GM23338 (cell line): ENCODE measurements around the gene ONECUT3. TPM values are rescaled to one million over a fixed set of nuclear protein-coding genes. Genes with fewer than 3 reads are reported as not detected.

Experiments used
- ATAC-seq: fragments of 200-7000 bp; cut with Tn5 transposase; 3 replicates; pipeline ENCODE4 v1.9.1; 2020
- DNase-seq: peaks from one replicate; pipeline ENCODE4 v3.0.0-alpha.2; 2015; ENCODE audit warnings: low spot score
- H2AFZ ChIP-seq: fragments of 200-600 bp; sonication (generic); 2 replicates; pipeline ENCODE4 v1.8.0; 2016; ENCODE audit warnings: antibody characterized with exemption, mild to moderate bottlenecking, moderate library complexity
- H3F3A ChIP-seq: fragments of 200-600 bp; sonication (generic); replicated peaks from 2 replicates; pipeline ENCODE4 v1.8.0; 2017; ENCODE audit warnings: antibody characterized with exemption, mixed run types, low read depth
- H3K27ac ChIP-seq: fragments of 200-600 bp; sonication (generic); 2 replicates; pipeline ENCODE4 v1.6.1; 2016; ENCODE audit warnings: low read depth
- H3K27me3 ChIP-seq: fragments of 200-600 bp; sonication (generic); 2 replicates; pipeline ENCODE4 v1.8.0; 2016; ENCODE audit warnings: mild to moderate bottlenecking, mixed run types, moderate library complexity; ENCODE audit not compliant: insufficient read depth
- H3K36me3 ChIP-seq: fragments of 200-600 bp; sonication (generic); 2 replicates; pipeline ENCODE4 v1.8.0; 2016; ENCODE audit warnings: mild to moderate bottlenecking; ENCODE audit not compliant: insufficient read depth
- H3K4me1 ChIP-seq: fragments of 200-600 bp; sonication (generic); 2 replicates; pipeline ENCODE4 v1.8.0; 2016; ENCODE audit warnings: mild to moderate bottlenecking, moderate library complexity; ENCODE audit not compliant: insufficient read depth
- H3K4me2 ChIP-seq: fragments of 200-600 bp; sonication (generic); 2 replicates; pipeline ENCODE4 v1.7.1; 2017; ENCODE audit warnings: mixed run types
- H3K4me3 ChIP-seq: fragments of 200-600 bp; sonication (generic); 2 replicates; pipeline ENCODE4 v1.6.1; 2016; ENCODE audit warnings: mixed run types
- H3K79me2 ChIP-seq: fragments of 200-600 bp; sonication (generic); replicated peaks from 2 replicates; pipeline ENCODE4 v1.8.0; 2017; ENCODE audit warnings: mild to moderate bottlenecking; ENCODE audit not compliant: insufficient read depth
- H3K9me2 ChIP-seq: fragments of 200-600 bp; sonication (generic); 2 replicates; pipeline ENCODE4 v1.8.0; 2017; ENCODE audit not compliant: insufficient read depth
- H4K20me1 ChIP-seq: fragments of 200-600 bp; sonication (generic); replicated peaks from 2 replicates; pipeline ENCODE4 v1.8.0; 2017; ENCODE audit warnings: mild to moderate bottlenecking; ENCODE audit not compliant: insufficient read depth
- H3K27ac Mint-ChIP-seq: 2 replicates; pipeline ENCODE4 v1.8.0; 2020; ENCODE audit warnings: inconsistent platforms, mild to moderate bottlenecking, moderate library complexity, mixed read lengths
- H3K27me3 Mint-ChIP-seq: 3 replicates; pipeline ENCODE4 v1.8.0; 2022; ENCODE audit warnings: low read depth, mild to moderate bottlenecking, moderate library complexity, mixed read lengths, inconsistent platforms; ENCODE audit not compliant: insufficient read depth, poor library complexity
- H3K36me3 Mint-ChIP-seq: 3 replicates; pipeline ENCODE4 v1.8.0; 2021; ENCODE audit warnings: low read depth, mild to moderate bottlenecking, inconsistent platforms, moderate library complexity, mixed read lengths
- H3K4me1 Mint-ChIP-seq: 3 replicates; pipeline ENCODE4 v1.8.0; 2020; ENCODE audit warnings: mild to moderate bottlenecking, inconsistent platforms, mixed read lengths
- H3K4me3 Mint-ChIP-seq: 3 replicates; pipeline ENCODE4 v1.8.0; 2021; ENCODE audit warnings: moderate library complexity, mild to moderate bottlenecking, inconsistent platforms, mixed read lengths
- H3K9me3 Mint-ChIP-seq: 3 replicates; pipeline ENCODE4 v1.8.0; 2020; ENCODE audit warnings: moderate library complexity, mild to moderate bottlenecking, inconsistent platforms, mixed read lengths
- EZH2 ChIP-seq: fragments of 200-600 bp; sonication (generic); IDR thresholded peaks from one replicate; pipeline ENCODE4 v1.8.0; 2017; ENCODE audit warnings: antibody characterized with exemption, mild to moderate bottlenecking, low read depth; ENCODE audit not compliant: unreplicated experiment
- polyA plus RNA-seq: library from polyadenylated mRNA; unstranded; fragments of >200 nt; fragmentation: Nextera tagmentation; extraction: Ambion mirVana; gene quantifications from 2 replicates; pipeline ENCODE4 v1.2.1, GENCODE V29; 2016
- total RNA-seq: library from RNA; depleted of rRNA; stranded (reverse); fragments of >200 nt; shearing (Covaris generic); gene quantifications from 2 replicates; pipeline ENCODE4 v1.2.3, GENCODE V29; 2014
- TF ChIP-seq, protein P1 (sequence below): IDR thresholded peaks from 2 replicates; pipeline ENCODE4 v1.6.1; 2016; ENCODE audit warnings: antibody characterized with exemption
- TF ChIP-seq, protein P2 (sequence below): fragments of 250-450 bp; sonication (Bioruptor Pico); IDR thresholded peaks from 2 replicates; pipeline ENCODE4 v1.5.0; 2020; ENCODE audit warnings: mild to moderate bottlenecking, moderate library complexity
- TF ChIP-seq, protein P3 (sequence below), 2 experiments: fragments of 200-600 bp in 1 of 2; sonication (generic) in 1 of 2; conservative IDR thresholded peaks; 2 replicates each; pipeline versions ENCODE4 v1.5.1 to v1.6.1; 2016 to 2017; ENCODE audit warnings: antibody characterized with exemption in 2 of 2, low read depth in 2 of 2, mild to moderate bottlenecking in 2 of 2, moderate library complexity in 1 of 2

Gene ONECUT3
- total and polyA plus RNA-seq, 2 experiments from 2014 or later: not detected

DNA sequence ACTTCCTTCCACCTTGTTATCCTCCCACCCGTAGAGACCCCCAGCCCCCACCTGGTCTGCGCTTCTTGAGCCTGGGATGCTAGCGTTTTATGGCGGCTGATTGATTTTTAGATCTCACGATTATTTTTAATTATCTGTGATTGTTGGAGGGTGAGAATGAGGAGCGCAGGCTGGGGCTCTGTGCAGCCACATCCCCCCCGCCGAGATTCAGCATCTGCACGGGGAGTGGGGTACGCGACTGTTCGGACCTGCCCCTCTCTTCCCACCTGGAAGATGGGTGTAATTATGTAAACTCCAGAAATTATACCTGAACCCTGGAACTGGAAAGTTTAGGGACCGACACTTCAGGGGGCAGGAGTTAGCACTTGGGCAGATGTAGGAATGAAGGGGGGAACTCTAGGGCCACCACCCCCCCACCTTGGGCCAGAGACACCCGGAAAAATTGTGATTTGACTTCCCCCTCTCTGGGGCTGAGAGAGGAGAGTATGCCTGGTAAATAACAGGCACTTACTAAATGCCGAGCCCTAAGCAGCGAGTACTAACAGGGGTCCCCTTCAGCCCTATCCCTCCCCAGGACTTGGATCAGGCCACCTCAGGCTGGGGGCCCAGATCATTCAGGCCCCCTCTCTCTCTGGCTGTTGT, 1.8 kb upstream of the ONECUT3 start:
- no peaks in the 10 kb centered on the region for H3K36me3 ChIP-seq
- no peak overlapping the region for H3K4me3 ChIP-seq
- DNase-seq: peak; percentile 11
- no peak for ATAC-seq
- H3K27me3 ChIP-seq: peaks cover 92% of the 10 kb centered on the region
- peaks cover 17% of the 10 kb centered on the region for H3F3A ChIP-seq
- H3K4me2 ChIP-seq: no peak overlapping the region
- H3K27me3 Mint-ChIP-seq: peaks cover 86% of the 10 kb centered on the region
- peaks cover 14% of the 10 kb centered on the region for H3K4me1 Mint-ChIP-seq
- TF ChIP-seq, protein P1, sequence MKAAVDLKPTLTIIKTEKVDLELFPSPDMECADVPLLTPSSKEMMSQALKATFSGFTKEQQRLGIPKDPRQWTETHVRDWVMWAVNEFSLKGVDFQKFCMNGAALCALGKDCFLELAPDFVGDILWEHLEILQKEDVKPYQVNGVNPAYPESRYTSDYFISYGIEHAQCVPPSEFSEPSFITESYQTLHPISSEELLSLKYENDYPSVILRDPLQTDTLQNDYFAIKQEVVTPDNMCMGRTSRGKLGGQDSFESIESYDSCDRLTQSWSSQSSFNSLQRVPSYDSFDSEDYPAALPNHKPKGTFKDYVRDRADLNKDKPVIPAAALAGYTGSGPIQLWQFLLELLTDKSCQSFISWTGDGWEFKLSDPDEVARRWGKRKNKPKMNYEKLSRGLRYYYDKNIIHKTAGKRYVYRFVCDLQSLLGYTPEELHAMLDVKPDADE: no peak
- TF ChIP-seq, protein P2, sequence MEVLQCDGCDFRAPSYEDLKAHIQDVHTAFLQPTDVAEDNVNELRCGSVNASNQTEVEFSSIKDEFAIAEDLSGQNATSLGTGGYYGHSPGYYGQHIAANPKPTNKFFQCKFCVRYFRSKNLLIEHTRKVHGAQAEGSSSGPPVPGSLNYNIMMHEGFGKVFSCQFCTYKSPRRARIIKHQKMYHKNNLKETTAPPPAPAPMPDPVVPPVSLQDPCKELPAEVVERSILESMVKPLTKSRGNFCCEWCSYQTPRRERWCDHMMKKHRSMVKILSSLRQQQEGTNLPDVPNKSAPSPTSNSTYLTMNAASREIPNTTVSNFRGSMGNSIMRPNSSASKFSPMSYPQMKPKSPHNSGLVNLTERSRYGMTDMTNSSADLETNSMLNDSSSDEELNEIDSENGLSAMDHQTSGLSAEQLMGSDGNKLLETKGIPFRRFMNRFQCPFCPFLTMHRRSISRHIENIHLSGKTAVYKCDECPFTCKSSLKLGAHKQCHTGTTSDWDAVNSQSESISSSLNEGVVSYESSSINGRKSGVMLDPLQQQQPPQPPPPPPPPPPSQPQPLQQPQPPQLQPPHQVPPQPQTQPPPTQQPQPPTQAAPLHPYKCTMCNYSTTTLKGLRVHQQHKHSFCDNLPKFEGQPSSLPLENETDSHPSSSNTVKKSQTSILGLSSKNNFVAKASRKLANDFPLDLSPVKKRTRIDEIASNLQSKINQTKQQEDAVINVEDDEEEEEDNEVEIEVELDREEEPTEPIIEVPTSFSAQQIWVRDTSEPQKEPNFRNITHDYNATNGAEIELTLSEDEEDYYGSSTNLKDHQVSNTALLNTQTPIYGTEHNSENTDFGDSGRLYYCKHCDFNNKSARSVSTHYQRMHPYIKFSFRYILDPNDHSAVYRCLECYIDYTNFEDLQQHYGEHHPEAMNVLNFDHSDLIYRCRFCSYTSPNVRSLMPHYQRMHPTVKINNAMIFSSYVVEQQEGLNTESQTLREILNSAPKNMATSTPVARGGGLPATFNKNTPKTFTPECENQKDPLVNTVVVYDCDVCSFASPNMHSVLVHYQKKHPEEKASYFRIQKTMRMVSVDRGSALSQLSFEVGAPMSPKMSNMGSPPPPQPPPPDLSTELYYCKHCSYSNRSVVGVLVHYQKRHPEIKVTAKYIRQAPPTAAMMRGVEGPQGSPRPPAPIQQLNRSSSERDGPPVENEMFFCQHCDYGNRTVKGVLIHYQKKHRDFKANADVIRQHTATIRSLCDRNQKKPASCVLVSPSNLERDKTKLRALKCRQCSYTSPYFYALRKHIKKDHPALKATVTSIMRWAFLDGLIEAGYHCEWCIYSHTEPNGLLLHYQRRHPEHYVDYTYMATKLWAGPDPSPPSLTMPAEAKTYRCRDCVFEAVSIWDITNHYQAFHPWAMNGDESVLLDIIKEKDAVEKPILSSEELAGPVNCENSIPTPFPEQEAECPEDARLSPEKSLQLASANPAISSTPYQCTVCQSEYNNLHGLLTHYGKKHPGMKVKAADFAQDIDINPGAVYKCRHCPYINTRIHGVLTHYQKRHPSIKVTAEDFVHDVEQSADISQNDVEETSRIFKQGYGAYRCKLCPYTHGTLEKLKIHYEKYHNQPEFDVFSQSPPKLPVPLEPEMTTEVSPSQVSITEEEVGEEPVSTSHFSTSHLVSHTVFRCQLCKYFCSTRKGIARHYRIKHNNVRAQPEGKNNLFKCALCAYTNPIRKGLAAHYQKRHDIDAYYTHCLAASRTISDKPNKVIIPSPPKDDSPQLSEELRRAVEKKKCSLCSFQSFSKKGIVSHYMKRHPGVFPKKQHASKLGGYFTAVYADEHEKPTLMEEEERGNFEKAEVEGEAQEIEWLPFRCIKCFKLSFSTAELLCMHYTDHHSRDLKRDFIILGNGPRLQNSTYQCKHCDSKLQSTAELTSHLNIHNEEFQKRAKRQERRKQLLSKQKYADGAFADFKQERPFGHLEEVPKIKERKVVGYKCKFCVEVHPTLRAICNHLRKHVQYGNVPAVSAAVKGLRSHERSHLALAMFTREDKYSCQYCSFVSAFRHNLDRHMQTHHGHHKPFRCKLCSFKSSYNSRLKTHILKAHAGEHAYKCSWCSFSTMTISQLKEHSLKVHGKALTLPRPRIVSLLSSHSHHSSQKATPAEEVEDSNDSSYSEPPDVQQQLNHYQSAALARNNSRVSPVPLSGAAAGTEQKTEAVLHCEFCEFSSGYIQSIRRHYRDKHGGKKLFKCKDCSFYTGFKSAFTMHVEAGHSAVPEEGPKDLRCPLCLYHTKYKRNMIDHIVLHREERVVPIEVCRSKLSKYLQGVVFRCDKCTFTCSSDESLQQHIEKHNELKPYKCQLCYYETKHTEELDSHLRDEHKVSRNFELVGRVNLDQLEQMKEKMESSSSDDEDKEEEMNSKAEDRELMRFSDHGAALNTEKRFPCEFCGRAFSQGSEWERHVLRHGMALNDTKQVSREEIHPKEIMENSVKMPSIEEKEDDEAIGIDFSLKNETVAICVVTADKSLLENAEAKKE (CRISPR knock-in tag): no peak
- TF ChIP-seq EZH2: peak; percentile 89
- TF ChIP-seq, protein P3, sequence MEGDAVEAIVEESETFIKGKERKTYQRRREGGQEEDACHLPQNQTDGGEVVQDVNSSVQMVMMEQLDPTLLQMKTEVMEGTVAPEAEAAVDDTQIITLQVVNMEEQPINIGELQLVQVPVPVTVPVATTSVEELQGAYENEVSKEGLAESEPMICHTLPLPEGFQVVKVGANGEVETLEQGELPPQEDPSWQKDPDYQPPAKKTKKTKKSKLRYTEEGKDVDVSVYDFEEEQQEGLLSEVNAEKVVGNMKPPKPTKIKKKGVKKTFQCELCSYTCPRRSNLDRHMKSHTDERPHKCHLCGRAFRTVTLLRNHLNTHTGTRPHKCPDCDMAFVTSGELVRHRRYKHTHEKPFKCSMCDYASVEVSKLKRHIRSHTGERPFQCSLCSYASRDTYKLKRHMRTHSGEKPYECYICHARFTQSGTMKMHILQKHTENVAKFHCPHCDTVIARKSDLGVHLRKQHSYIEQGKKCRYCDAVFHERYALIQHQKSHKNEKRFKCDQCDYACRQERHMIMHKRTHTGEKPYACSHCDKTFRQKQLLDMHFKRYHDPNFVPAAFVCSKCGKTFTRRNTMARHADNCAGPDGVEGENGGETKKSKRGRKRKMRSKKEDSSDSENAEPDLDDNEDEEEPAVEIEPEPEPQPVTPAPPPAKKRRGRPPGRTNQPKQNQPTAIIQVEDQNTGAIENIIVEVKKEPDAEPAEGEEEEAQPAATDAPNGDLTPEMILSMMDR (conservative IDR thresholded peaks at IDR 0.05; ENCODE audit: low read depth in 2 of 2): no peak
- H3K79me2 ChIP-seq: no peaks in the 10 kb centered on the region
- no peaks in the 10 kb centered on the region; the same call in 2 of the 3 replicates for H3K9me3 Mint-ChIP-seq
- H2AFZ ChIP-seq: no peak overlapping the region
- peaks cover 18% of the 10 kb centered on the region; the same call in 1 of the 2 replicates for H4K20me1 ChIP-seq
- peaks cover 24% of the 10 kb centered on the region; the same call in 1 of the 2 replicates for H3K4me1 ChIP-seq
- no peaks in the 10 kb centered on the region for H3K36me3 Mint-ChIP-seq
- H3K9me2 ChIP-seq: no peaks in the 10 kb centered on the region
- no peak overlapping the region for H3K27ac Mint-ChIP-seq
- no peak overlapping the region for H3K27ac ChIP-seq
- peak overlapping the region; percentile 19; the same call in 1 of the 3 replicates for H3K4me3 Mint-ChIP-seq
